Ovary (tissue), 10 donors: Measurements from ENCODE around the gene SPATA16. TPM values are rescaled to one million over a fixed set of nuclear protein-coding genes. Genes with fewer than 3 reads are reported as not detected.
"Not testable (repeated sequence)": the region's sequence is repeated elsewhere in the genome, so short reads cannot be mapped to it uniquely, and the experiment has no call there.

Experiments used
- DNase-seq, 5 donors: peaks; one replicate each; pipeline ENCODE4 v3.0.0-alpha.2; 2019 to 2020
- H3K27ac ChIP-seq, 2 donors: fragments of 200-600 bp; one replicate each; pipeline versions ENCODE4 v1.5.1 to v1.8.0; 2019 to 2022
- H3K27me3 ChIP-seq: fragments of 200-600 bp; one replicate; pipeline ENCODE4 v1.8.0; 2022
- H3K36me3 ChIP-seq: fragments of 200-600 bp; sonication (generic); one replicate; pipeline ENCODE4 v1.5.1; 2019
- H3K4me1 ChIP-seq: one replicate; pipeline ENCODE4 v1.8.1; 2013; ENCODE audit warnings: mild to moderate bottlenecking, moderate library complexity; ENCODE audit not compliant: insufficient read depth
- H3K4me3 ChIP-seq: fragments of 200-600 bp; sonication (generic); one replicate; pipeline ENCODE4 v1.5.1; 2017
- H3K9me3 ChIP-seq, 2 donors: fragments of 200-600 bp in 1 of 2; sonication (generic) in 1 of 2; one replicate each; pipeline versions ENCODE4 v1.5.1 to v1.8.1; 2013 to 2019; ENCODE audit warnings: mild to moderate bottlenecking in 1 of 2, moderate library complexity in 1 of 2
- CTCF ChIP-seq, 3 donors: fragments of 450-650 bp in 2 of 3; fragments of 200-600 bp in 1 of 3; IDR thresholded peaks; one replicate each; pipeline versions ENCODE4 v1.5.1 to v1.8.0; 2016 to 2022; ENCODE audit warnings: antibody characterized with exemption in 3 of 3, mild to moderate bottlenecking in 1 of 3
- EP300 ChIP-seq: sonication (generic); formaldehyde crosslinking; IDR thresholded peaks from one replicate; pipeline ENCODE4 v1.6.1; 2017; ENCODE audit warnings: antibody characterized with exemption
- POLR2A ChIP-seq: fragments of 450-650 bp; IDR thresholded peaks from one replicate; pipeline ENCODE4 v1.6.1; 2017; ENCODE audit warnings: antibody characterized with exemption, mild to moderate bottlenecking, moderate library complexity
- WGBS, 3 donors: extraction: QIAGEN DNeasy Blood & Tissue Kit in 1 of 3; methylation state at CpG; one replicate each; pipeline versions ENCODE4 v1.1.5 to v1.1.7; 2013 to 2017; 5-methylcytosine and 5-hydroxymethylcytosine counted together
- intact Hi-C, 4 donors: fragments of 100-400 bp; cut with DNase I; formaldehyde crosslinking; loops; one replicate each; pipeline versions ENCODE4 v1.11.0 to v1.15.1; 2022 to 2023
- long read RNA-seq, 3 donors: library from polyadenylated mRNA in 2 of 3; unstranded in 2 of 3; transcript quantifications; one replicate each; pipeline ENCODE4 v2.0.0 and lab custom pipeline, GENCODE V29; 2021 to 2026
- polyA plus RNA-seq, 2 donors: library from polyadenylated mRNA; stranded (reverse); fragments of 200-250 nt in 1 of 2; fragments of 350-450 nt in 1 of 2; fragmentation: Illumina TruSeq in 1 of 2; extraction: RNeasy Lipid Tissue Mini Kit (QIAGEN cat#74804) in 1 of 2; gene quantifications; one replicate each; pipeline ENCODE4 v1.2.3, GENCODE V29; 2013 to 2014
- total RNA-seq, 7 donors: library from RNA; depleted of rRNA in 2 of 7; stranded (reverse); fragments of >200 nt in 2 of 7; fragmentation: NEBNext Ultra II Directional in 3 of 7; extraction: Animal tissue kit (Norgen Biotek cat#: 25700) in 3 of 7; gene quantifications; one replicate each; pipeline versions ENCODE4 v1.1.0 to v1.2.4, GENCODE V29; 2016 to 2023
- donor health status: DM: no; HTN: no; CAD: no; lungs with moderate emphysema.
- donor health status: DM: no; HTN: no; CAD: no.
- donor health status: Bipolar disorder and iron deficiency.
- donor health status: DM: yes; HTN: yes; CAD: no.
- donor health status: DM: no; HTN: no; CAD: no.
- donor health status: DM: yes; HTN: yes; CAD: no.

The SPATA16 gene, protein sequence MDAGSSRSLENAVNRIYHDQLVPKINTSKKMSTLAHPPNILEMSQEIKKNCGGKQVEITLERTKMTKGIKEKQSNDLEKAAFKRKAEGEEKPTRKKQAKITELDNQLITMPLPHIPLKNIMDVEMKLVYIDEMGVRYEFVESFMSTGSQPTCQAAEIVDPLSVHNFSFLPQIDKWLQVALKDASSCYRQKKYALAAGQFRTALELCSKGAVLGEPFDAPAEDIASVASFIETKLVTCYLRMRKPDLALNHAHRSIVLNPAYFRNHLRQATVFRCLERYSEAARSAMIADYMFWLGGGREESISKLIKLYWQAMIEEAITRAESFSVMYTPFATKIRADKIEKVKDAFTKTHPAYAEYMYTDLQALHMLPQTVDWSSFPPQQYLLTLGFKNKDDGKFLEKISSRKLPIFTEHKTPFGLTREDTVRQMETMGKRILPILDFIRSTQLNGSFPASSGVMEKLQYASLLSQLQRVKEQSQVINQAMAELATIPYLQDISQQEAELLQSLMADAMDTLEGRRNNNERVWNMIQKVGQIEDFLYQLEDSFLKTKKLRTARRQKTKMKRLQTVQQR
- total RNA-seq, result not detected
- polyA plus RNA-seq, result not detected
- long read RNA-seq, donor 1, result 0 reads
- long read RNA-seq, donor 2, result 0 reads
- long read RNA-seq, donor 3, result 0 reads

DNA sequence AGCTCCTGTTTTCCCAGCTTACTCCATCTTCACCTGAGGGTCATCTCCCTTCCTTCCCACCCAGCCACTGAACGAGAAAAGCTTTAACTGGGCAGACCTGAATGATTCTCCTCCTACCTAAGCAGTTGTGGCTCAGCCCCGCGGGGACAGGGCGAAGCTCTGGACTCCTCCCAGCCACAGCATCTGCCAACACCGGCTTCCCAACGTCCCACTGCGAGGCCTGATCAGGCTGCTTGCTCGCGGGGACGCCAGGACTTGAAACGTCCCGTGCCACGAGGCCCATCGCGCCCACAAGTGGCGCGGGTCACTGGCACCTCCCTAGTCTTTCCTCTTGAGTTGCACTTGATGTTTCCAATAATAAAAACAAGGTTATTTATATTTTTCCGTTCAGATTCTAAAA is at the start of gene SPATA16:
SPATA16 (minus strand) TSS at position 250 of the 400 bp plus-strand sequence. CDS start 23,504 bp downstream, outside the sequence.
- Histone ChIP-seq H3K27ac (no peak within 1 kb of the TSS), H3K36me3 (no peaks in the 10 kb centered on the region), H3K27me3 (no peaks in the 10 kb centered on the region), H3K4me1 (no peaks in the 10 kb centered on the region), H3K4me3 (no peak within 1 kb of the TSS), H3K9me3 (no peaks in the 10 kb centered on the region)
- DNase-seq, result no peak
- intact Hi-C loops, result no loop called here
- no peak for TF ChIP-seq EP300
- TF ChIP-seq POLR2A, result no peak
- TF ChIP-seq CTCF (IDR thresholded peaks at IDR 0.05), result no peak
- 87 to 89% (median 89%) methylated on average over 18 of the region's 18 CpGs for WGBS, 3 donors

DNA sequence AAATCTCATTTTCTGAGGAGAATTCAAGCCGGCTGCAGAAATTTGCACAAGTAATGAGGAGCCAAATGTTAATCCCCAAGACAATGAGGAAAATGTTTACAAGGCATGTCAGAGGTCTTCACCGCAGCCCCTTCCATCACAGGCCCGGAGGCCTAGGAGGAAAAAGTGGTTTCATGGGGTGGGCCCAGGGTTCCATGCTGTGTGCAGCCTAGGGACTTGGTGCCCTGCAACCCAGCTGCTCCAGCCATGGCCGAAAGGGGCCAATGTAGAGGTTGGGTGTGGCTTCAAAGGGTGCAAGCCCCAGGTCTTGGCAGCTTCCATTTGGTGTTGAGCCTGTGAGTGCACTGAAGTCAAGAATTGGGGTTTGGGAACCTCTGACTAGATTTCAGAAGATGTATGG is 42.0 kb upstream of the SPATA16 start:
- DNase-seq, H3K9me3 ChIP-seq, H3K36me3 ChIP-seq, H3K27ac ChIP-seq, intact Hi-C loops, H3K4me1 ChIP-seq, H3K27me3 ChIP-seq, H3K4me3 ChIP-seq: not testable (repeated sequence)
- 88 to 91% (median 90%) methylated on average over 4 of the region's 4 CpGs for WGBS, 3 donors

DNA sequence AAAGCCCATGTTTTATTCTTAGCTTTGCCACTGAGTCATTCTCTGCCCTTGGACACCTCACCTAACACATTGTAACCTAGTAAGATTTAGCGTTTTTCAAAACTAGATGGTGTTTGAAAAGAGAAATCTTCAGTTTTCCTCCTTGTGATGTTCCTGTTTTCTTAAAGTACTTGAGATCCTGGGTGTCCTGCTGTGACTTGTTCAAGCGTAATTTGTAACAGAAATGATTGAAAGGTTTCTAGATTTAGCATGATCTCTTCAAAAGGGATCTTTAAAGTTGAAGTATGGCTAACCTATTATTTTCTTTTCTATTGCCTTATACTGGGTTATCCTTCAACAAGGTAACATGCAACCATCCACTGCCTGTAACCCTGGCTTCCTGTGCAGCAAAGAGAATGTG is 32.6 kb upstream of the SPATA16 start:
- no peak overlapping the region for H3K27ac ChIP-seq
- WGBS, 3 donors, result 45 to 47% (median 47%) methylated on average over 2 of the region's 2 CpGs
- H3K36me3 ChIP-seq, result no peaks in the 10 kb centered on the region
- no peak for DNase-seq
- no peaks in the 10 kb centered on the region for H3K4me1 ChIP-seq
- H3K9me3 ChIP-seq, result no peaks in the 10 kb centered on the region
- no peak overlapping the region for H3K4me3 ChIP-seq
- H3K27me3 ChIP-seq, result no peaks in the 10 kb centered on the region
- intact Hi-C loops, result no loop called here
- no peak for TF ChIP-seq CTCF (IDR thresholded peaks at IDR 0.05)
- TF ChIP-seq POLR2A, result no peak
- no peak for TF ChIP-seq EP300

GRCh38 chr3:173159139-173159538 is 18.1 kb upstream of the SPATA16 start:
- intact Hi-C loops, H3K36me3 ChIP-seq, H3K9me3 ChIP-seq, H3K27ac ChIP-seq, H3K27me3 ChIP-seq, H3K4me3 ChIP-seq, H3K4me1 ChIP-seq, DNase-seq: not testable (repeated sequence)
- 79 to 94% (median 80%) methylated on average over 8 of the region's 8 CpGs for WGBS, 3 donors

GRCh38 chr3:173156533-173156932 is 15.5 kb upstream of the SPATA16 start:
- DNase-seq, intact Hi-C loops: not testable (repeated sequence)
- WGBS, 3 donors, result 86 to 92% (median 89%) methylated on average over 9 of the region's 9 CpGs

DNA sequence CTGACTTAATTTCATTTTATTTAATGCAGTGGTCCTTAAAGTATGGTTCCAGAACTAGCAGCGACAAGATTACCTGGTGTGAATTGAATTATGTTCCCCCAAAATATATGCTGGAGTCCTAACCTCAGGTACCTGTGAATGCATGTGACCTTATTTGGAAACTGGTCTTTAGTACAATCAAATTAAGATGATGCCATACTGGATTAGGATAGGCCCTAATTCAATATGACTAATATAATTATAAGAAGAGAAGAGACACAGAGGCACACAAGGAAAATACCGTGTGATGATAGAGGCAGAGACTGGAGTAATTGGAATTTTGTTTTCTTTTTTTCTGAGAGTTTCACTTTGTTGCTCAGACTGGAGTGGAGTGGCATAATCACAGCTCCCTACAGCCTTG is 12.6 kb upstream of the SPATA16 start:
- H3K27me3 ChIP-seq, result no peaks in the 10 kb centered on the region
- H3K36me3 ChIP-seq, result no peaks in the 10 kb centered on the region
- TF ChIP-seq EP300 (no peak), CTCF (IDR thresholded peaks at IDR 0.05) (no peak), POLR2A (no peak)
- H3K4me1 ChIP-seq, result no peaks in the 10 kb centered on the region
- H3K9me3 ChIP-seq, result no peaks in the 10 kb centered on the region
- H3K4me3 ChIP-seq, result no peak overlapping the region
- DNase-seq, result no peak
- 81 to 85% (median 83%) methylated on average over 2 of the region's 2 CpGs for WGBS, 3 donors
- intact Hi-C loops, result no loop called here
- no peak overlapping the region for H3K27ac ChIP-seq

More at GRCh38 chr3:173156533-173156932, 15.5 kb upstream of the SPATA16 start:
- not testable (repeated sequence) for H3K36me3 ChIP-seq, H3K4me1 ChIP-seq, H3K4me3 ChIP-seq, H3K27me3 ChIP-seq, H3K27ac ChIP-seq, H3K9me3 ChIP-seq
